Right kidney (tissue), 1 donor: ENCODE results near the gene COL23A1.

Source experiments
- DNase-seq: peaks from one replicate; pipeline ENCODE4 v3.0.0-alpha.2; 2016

The COL23A1 gene

GRCh38 chr5:178218237-178218776, 371.9 kb downstream of the COL23A1 start:
- no peak for DNase-seq

- no peak for DNase-seq
Measured at GRCh38 chr5:178216779-178217178, 373.4 kb downstream of the COL23A1 start.

- no peak for DNase-seq
Measured at GRCh38 chr5:178216088-178216534, 374.1 kb downstream of the COL23A1 start.

GRCh38 chr5:178215280-178216002, 374.8 kb downstream of the COL23A1 start:
- no peak for DNase-seq

- no peak for DNase-seq
Measured at GRCh38 chr5:178214160-178214803, 375.9 kb downstream of the COL23A1 start.

- no peak for DNase-seq
Measured at GRCh38 chr5:178213748-178214151, 376.4 kb downstream of the COL23A1 start.

- DNase-seq = no peak
Measured at GRCh38 chr5:178213003-178213461, 377.2 kb downstream of the COL23A1 start.

- DNase-seq = no peak
Measured at GRCh38 chr5:178212241-178213002, 377.8 kb downstream of the COL23A1 start.

- DNase-seq = no peak
Measured at GRCh38 chr5:178211095-178212048, 378.8 kb downstream of the COL23A1 start.

- DNase-seq = no peak
Measured at GRCh38 chr5:178210686-178211085, 379.5 kb downstream of the COL23A1 start.

- DNase-seq = no peak
Measured at GRCh38 chr5:178210073-178210535, 380.1 kb downstream of the COL23A1 start.

GRCh38 chr5:178209334-178210072, 380.7 kb downstream of the COL23A1 start:
- no peak for DNase-seq

GRCh38 chr5:178208540-178209227, 381.5 kb downstream of the COL23A1 start:
- no peak for DNase-seq

GRCh38 chr5:178207917-178208280, 382.3 kb downstream of the COL23A1 start:
- no peak for DNase-seq

GRCh38 chr5:178207183-178207916, 382.8 kb downstream of the COL23A1 start:
- no peak for DNase-seq

- DNase-seq = no peak
Measured at GRCh38 chr5:178206166-178207101, 383.8 kb downstream of the COL23A1 start.

- no peak for DNase-seq
Measured at GRCh38 chr5:178205749-178206047, 384.5 kb downstream of the COL23A1 start.
